ENCODE results near the gene PDIA5.

DNA sequence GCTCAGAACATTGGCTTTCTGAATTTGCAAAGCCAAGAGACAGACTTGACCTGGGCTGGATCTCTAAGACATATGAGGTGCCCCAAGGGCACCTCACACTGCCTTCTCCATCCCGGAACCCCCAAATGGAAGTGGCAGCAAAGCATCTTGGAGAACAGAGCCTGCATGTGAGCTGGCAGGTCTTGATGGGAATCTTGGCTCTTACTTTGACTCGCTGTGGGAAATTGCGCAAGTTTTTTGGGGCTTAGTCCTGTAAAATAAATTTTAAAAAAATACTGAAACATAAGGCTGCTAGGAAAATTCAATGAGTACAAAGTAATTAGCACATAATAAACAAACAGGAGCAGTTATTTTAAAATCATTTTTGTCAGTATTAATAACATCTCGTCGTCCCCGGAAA, 121.2 kb downstream of the PDIA5 start:
- TF ChIP-seq, protein P1, sequence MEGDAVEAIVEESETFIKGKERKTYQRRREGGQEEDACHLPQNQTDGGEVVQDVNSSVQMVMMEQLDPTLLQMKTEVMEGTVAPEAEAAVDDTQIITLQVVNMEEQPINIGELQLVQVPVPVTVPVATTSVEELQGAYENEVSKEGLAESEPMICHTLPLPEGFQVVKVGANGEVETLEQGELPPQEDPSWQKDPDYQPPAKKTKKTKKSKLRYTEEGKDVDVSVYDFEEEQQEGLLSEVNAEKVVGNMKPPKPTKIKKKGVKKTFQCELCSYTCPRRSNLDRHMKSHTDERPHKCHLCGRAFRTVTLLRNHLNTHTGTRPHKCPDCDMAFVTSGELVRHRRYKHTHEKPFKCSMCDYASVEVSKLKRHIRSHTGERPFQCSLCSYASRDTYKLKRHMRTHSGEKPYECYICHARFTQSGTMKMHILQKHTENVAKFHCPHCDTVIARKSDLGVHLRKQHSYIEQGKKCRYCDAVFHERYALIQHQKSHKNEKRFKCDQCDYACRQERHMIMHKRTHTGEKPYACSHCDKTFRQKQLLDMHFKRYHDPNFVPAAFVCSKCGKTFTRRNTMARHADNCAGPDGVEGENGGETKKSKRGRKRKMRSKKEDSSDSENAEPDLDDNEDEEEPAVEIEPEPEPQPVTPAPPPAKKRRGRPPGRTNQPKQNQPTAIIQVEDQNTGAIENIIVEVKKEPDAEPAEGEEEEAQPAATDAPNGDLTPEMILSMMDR (IDR thresholded peaks at IDR 0.05): no peak
- TF ChIP-seq POLR2A (IDR thresholded peaks at IDR 0.05): no peak

Measured in testis (tissue), 2 donors.